B cell (primary cell): ENCODE data around the gene DLST. TPM values are rescaled to one million over a fixed set of nuclear protein-coding genes. Genes with fewer than 3 reads are reported as not detected.

Source experiments
- ATAC-seq: fragments of 200-7000 bp; cut with Tn5 transposase; one replicate; pipeline ENCODE4 v1.10.0; 2021; ENCODE audit warnings: low read depth, mild to moderate bottlenecking, moderate number of reproducible peaks, moderate library complexity
- CTCF ChIA-PET: fragments of 350-600 bp; sonication (Branson Sonifier 250); formaldehyde crosslinking; loops from one replicate; lab custom pipeline; 2021; ENCODE audit warnings: antibody characterized with exemption, inconsistent platforms; lab: Charles Lee
- POLR2A ChIA-PET: fragments of 350-600 bp; sonication (Branson Sonifier 250); formaldehyde crosslinking; loops from one replicate; lab custom pipeline; 2021; ENCODE audit warnings: antibody characterized with exemption; lab: Charles Lee
- DNase-seq: peaks from one replicate; pipeline ENCODE4 v3.0.0; 2013
- H2AFZ ChIP-seq: 2 replicates; pipeline ENCODE4 v1.6.1; 2012; ENCODE audit warnings: mild to moderate bottlenecking, low read depth, low read length; ENCODE audit not compliant: insufficient read depth, poor library complexity, severe bottlenecking
- H3K27ac ChIP-seq, 2 donors: 1 replicate in 1 of 2; 2 replicates in 1 of 2; pipeline ENCODE4 v1.5.1; 2012 to 2013; ENCODE audit warnings: low read length in 2 of 2, mild to moderate bottlenecking in 2 of 2, moderate library complexity in 1 of 2
- H3K27me3 ChIP-seq, 4 experiments: fragments of 200-600 bp in 1 of 4; sonication (generic) in 1 of 4; replicated peaks in 1 of 4; 1 replicate in 2 of 4; 2 replicates in 2 of 4; pipeline versions ENCODE4 v1.6.1 to v1.7.0; 2013 to 2016; ENCODE audit warnings: low read length in 3 of 4, mild to moderate bottlenecking in 2 of 4, mixed read lengths in 1 of 4, moderate library complexity in 1 of 4; ENCODE audit not compliant: insufficient read depth in 4 of 4, control insufficient read depth in 3 of 4; ENCODE audit errors: control extremely low read depth in 1 of 4
- H3K36me3 ChIP-seq, 2 experiments: replicated peaks in 1 of 2; 1 replicate in 1 of 2; 2 replicates in 1 of 2; pipeline versions ENCODE4 v1.6.1 to v1.7.1; 2013; ENCODE audit warnings: low read length in 1 of 2; ENCODE audit not compliant: insufficient read depth in 2 of 2, control insufficient read depth in 1 of 2; ENCODE audit errors: control extremely low read depth in 1 of 2, extremely low read depth in 1 of 2
- H3K4me1 ChIP-seq, 2 donors: fragments of 200-600 bp in 1 of 2; sonication (generic) in 1 of 2; 1 replicate in 1 of 2; 2 replicates in 1 of 2; pipeline versions ENCODE4 v1.5.1 to v1.6.1; 2013 to 2017; ENCODE audit warnings: low read length in 2 of 2; ENCODE audit not compliant: control insufficient read depth in 2 of 2, insufficient read depth in 2 of 2
- H3K4me2 ChIP-seq: replicated peaks from 2 replicates; pipeline ENCODE3; 2012; ENCODE audit warnings: mild to moderate bottlenecking, low read depth, low read length; ENCODE audit not compliant: poor library complexity, severe bottlenecking
- H3K4me3 ChIP-seq, 5 experiments: fragments of 200-600 bp in 1 of 5; sonication (generic) in 1 of 5; 1 replicate in 3 of 5; 2 replicates in 2 of 5; pipeline versions ENCODE4 v1.5.1 to v1.7.0; 2011 to 2016; ENCODE audit warnings: low read length in 4 of 5, mild to moderate bottlenecking in 4 of 5, low read depth in 2 of 5, control low read depth in 1 of 5, moderate library complexity in 1 of 5; ENCODE audit not compliant: insufficient read depth in 1 of 5; ENCODE audit errors: control extremely low read depth in 1 of 5, extremely low read depth in 1 of 5
- H3K79me2 ChIP-seq: fragments of 200-600 bp; sonication (generic); one replicate; pipeline ENCODE4 v1.6.0; 2016; ENCODE audit warnings: low read length; ENCODE audit not compliant: control insufficient read depth, insufficient read depth
- H3K9ac ChIP-seq: fragments of 200-600 bp; sonication (generic); 2 replicates; pipeline ENCODE4 v1.6.1; 2017; ENCODE audit warnings: mild to moderate bottlenecking, low read length, moderate library complexity
- H3K9me3 ChIP-seq, 3 donors: one replicate each; pipeline versions ENCODE4 v1.6.1 to v1.7.1; 2013; ENCODE audit warnings: low read length in 2 of 3; ENCODE audit not compliant: control insufficient read depth in 2 of 3, insufficient read depth in 1 of 3; ENCODE audit errors: control extremely low read depth in 1 of 3
- H4K20me1 ChIP-seq: 2 replicates; pipeline ENCODE4 v1.6.0; 2012; ENCODE audit warnings: mild to moderate bottlenecking, low read length; ENCODE audit not compliant: insufficient read depth, control insufficient read depth, poor library complexity, severe bottlenecking
- H3K27ac Mint-ChIP-seq: one replicate; pipeline ENCODE4 v1.8.0; 2021; ENCODE audit warnings: mixed read lengths
- H3K27me3 Mint-ChIP-seq: one replicate; pipeline ENCODE4 v1.8.0; 2021; ENCODE audit warnings: mixed read lengths
- H3K4me1 Mint-ChIP-seq: one replicate; pipeline ENCODE4 v1.8.0; 2021; ENCODE audit warnings: mixed read lengths
- H3K4me3 Mint-ChIP-seq: one replicate; pipeline ENCODE4 v1.8.0; 2021; ENCODE audit warnings: mixed read lengths
- H3K9me3 Mint-ChIP-seq: one replicate; pipeline ENCODE4 v1.8.0; 2022; ENCODE audit warnings: mixed read lengths; ENCODE audit not compliant: insufficient read depth
- EZH2 ChIP-seq: IDR thresholded peaks from 2 replicates; pipeline ENCODE4 v1.6.1; 2012; ENCODE audit warnings: borderline replicate concordance, low read depth, mild to moderate bottlenecking, moderate library complexity, low read length; ENCODE audit not compliant: insufficient read depth, poor library complexity, severe bottlenecking
- WGBS: methylation state at CpG from one replicate; pipeline ENCODE4 v1.1.5; 2013; ENCODE audit warnings: missing lambda C conversion rate; ENCODE audit not compliant: insufficient coverage; 5-methylcytosine and 5-hydroxymethylcytosine counted together
- intact Hi-C: fragments of 100-400 bp; cut with micrococcal nuclease; formaldehyde crosslinking; loops from one replicate; pipeline ENCODE4 v1.10.0; 2022
- polyA plus RNA-seq: library from polyadenylated mRNA; depleted of rRNA; stranded (reverse); fragments of >200 nt; gene quantifications from 2 replicates; pipeline ENCODE4 v1.2.3, GENCODE V29; 2012
- total RNA-seq, 2 donors: library from RNA; stranded (reverse); fragments of 120-200 nt in 1 of 2; gene quantifications; 1 replicate in 1 of 2; 2 replicates in 1 of 2; pipeline versions ENCODE4 v1.2.3 to v1.2.4, GENCODE V29; 2013 to 2022
- TF ChIP-seq, protein P1 (sequence below): fragments of 200-600 bp; IDR thresholded peaks from one replicate; pipeline ENCODE4 v1.8.0; 2022; ENCODE audit warnings: antibody characterized with exemption, mild to moderate bottlenecking

The DLST gene
- total and polyA plus RNA-seq, 2 donors (not counting 1 experiment from before 2014, with no cell fraction given) = 73.1 to 89.5 TPM

DNA sequence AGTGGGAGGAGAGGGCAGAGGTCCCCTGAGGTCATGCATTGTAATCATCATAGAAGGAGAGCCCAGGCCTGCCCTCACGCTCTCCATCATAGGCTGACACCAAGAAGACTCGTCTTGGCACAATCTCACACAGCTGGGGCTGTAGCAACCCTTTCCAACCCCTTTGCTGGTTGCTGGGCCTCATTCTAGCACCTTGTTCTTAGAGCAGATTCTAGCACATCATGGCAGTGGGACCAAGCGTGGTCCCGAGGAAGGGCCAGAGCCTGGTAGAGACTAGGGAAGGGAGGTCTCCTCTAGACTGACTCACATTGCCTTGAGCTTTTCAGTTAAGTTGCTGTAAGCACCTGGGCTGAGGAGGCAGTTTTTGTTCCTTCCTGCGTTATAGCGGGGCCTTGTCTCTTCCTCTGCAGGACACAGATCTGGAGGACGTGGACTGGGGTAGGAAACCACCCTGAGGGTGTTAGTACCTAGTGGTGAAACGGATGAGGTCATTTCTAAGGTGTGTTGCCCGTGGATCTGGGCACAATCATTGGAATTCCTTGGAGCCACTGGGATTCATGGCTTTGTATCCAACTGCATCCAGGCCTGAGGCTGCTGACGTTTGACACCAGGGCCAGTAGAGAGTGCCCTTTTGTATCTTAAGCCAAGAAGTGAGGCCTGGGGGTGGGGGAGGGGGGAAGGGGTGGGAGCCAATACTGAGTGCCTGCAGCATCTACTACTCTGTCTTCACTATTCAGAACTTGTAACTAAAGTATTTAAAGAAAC is 21.4 kb downstream of the DLST start:
- CTCF ChIA-PET = interaction anchor here (2.3 to 25.3 kb wide), 3 partner anchors 10 to 37 kb away, joined by 12 to 926 read pairs (median 59); partner anchors contain the start of genes DLST and PROX2
- ATAC-seq = no peak
- Mint-ChIP-seq H3K4me3 (peak overlapping the region; percentile 35), H3K27ac (peak overlapping the region; percentile 82), H3K4me1 (peaks cover 41% of the 10 kb centered on the region), H3K27me3 (no peaks in the 10 kb centered on the region), H3K9me3 (no peaks in the 10 kb centered on the region)
- no peak overlapping the region for H2AFZ ChIP-seq
- H3K9me3 ChIP-seq = no peaks in the 10 kb centered on the region
- 69% methylated on average over 8 of the region's 10 CpGs for WGBS
- no peak for TF ChIP-seq EZH2
- TF ChIP-seq, protein P1, sequence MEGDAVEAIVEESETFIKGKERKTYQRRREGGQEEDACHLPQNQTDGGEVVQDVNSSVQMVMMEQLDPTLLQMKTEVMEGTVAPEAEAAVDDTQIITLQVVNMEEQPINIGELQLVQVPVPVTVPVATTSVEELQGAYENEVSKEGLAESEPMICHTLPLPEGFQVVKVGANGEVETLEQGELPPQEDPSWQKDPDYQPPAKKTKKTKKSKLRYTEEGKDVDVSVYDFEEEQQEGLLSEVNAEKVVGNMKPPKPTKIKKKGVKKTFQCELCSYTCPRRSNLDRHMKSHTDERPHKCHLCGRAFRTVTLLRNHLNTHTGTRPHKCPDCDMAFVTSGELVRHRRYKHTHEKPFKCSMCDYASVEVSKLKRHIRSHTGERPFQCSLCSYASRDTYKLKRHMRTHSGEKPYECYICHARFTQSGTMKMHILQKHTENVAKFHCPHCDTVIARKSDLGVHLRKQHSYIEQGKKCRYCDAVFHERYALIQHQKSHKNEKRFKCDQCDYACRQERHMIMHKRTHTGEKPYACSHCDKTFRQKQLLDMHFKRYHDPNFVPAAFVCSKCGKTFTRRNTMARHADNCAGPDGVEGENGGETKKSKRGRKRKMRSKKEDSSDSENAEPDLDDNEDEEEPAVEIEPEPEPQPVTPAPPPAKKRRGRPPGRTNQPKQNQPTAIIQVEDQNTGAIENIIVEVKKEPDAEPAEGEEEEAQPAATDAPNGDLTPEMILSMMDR = no peak
- intact Hi-C loops = no loop called here
- H3K4me2 ChIP-seq = no peak overlapping the region
- no peaks in the 10 kb centered on the region for H3K79me2 ChIP-seq
- no peak overlapping the region for H3K4me3 ChIP-seq
- H3K36me3 ChIP-seq = peaks cover 13 to 52% of the 10 kb centered on the region in 2 experiments
- peak overlapping the region in 1 of 2 donors; percentile 54 for H3K27ac ChIP-seq
- H4K20me1 ChIP-seq = peaks cover 5% of the 10 kb centered on the region
- POLR2A ChIA-PET = no interaction called here
- H3K27me3 ChIP-seq = no peaks in the 10 kb centered on the region
- peaks cover 17 to 52% of the 10 kb centered on the region in 2 donors for H3K4me1 ChIP-seq
- H3K9ac ChIP-seq = no peak overlapping the region
- DNase-seq = no peak
